Brain microvascular endothelial cell (primary cell): ENCODE results near the gene OR5AL1.

ENCODE experiments used
- DNase-seq: peaks from one replicate; pipeline ENCODE4 v3.0.0-alpha.2; 2020
- H3K27ac ChIP-seq: fragments of 250-450 bp; sonication (Bioruptor Pico); 2 replicates; pipeline ENCODE4 v1.5.1; 2020; ENCODE audit warnings: mild to moderate bottlenecking, moderate library complexity
- H3K27me3 ChIP-seq: fragments of 250-450 bp; sonication (Bioruptor Pico); replicated peaks from 2 replicates; pipeline ENCODE4 v1.5.1; 2020; ENCODE audit warnings: mild to moderate bottlenecking
- H3K36me3 ChIP-seq: fragments of 250-450 bp; sonication (Bioruptor Pico); replicated peaks from 2 replicates; pipeline ENCODE4 v1.5.1; 2020; ENCODE audit warnings: mild to moderate bottlenecking
- H3K4me3 ChIP-seq: 2 replicates; pipeline ENCODE4 v1.5.1; 2011; ENCODE audit warnings: low read depth, mild to moderate bottlenecking, control low read depth, low read length, moderate library complexity
- in situ Hi-C: cut with HindIII; loops from 2 replicates; pipeline ENCODE4 v1.10.0; 2017; ENCODE audit warnings: low sequenced_read_pairs, low pct_ligation_motif_present
- TF ChIP-seq, protein P1 (sequence below): IDR thresholded peaks from 2 replicates; pipeline ENCODE4 v1.5.1; 2011; ENCODE audit warnings: low read depth, mild to moderate bottlenecking, moderate library complexity, low read length, control low read depth, inconsistent platforms; ENCODE audit errors: missing control alignments

Gene OR5AL1

GRCh38 chr11:56404393-56404792 is 8.1 kb upstream of the OR5AL1 start:
- no peak for DNase-seq
- no peak overlapping the region for H3K4me3 ChIP-seq
- H3K27ac ChIP-seq, result no peak overlapping the region
- TF ChIP-seq, protein P1, sequence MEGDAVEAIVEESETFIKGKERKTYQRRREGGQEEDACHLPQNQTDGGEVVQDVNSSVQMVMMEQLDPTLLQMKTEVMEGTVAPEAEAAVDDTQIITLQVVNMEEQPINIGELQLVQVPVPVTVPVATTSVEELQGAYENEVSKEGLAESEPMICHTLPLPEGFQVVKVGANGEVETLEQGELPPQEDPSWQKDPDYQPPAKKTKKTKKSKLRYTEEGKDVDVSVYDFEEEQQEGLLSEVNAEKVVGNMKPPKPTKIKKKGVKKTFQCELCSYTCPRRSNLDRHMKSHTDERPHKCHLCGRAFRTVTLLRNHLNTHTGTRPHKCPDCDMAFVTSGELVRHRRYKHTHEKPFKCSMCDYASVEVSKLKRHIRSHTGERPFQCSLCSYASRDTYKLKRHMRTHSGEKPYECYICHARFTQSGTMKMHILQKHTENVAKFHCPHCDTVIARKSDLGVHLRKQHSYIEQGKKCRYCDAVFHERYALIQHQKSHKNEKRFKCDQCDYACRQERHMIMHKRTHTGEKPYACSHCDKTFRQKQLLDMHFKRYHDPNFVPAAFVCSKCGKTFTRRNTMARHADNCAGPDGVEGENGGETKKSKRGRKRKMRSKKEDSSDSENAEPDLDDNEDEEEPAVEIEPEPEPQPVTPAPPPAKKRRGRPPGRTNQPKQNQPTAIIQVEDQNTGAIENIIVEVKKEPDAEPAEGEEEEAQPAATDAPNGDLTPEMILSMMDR, result no peak
- H3K36me3 ChIP-seq, result no peaks in the 10 kb centered on the region
- in situ Hi-C loops, result no loop called here
- no peaks in the 10 kb centered on the region for H3K27me3 ChIP-seq

DNA sequence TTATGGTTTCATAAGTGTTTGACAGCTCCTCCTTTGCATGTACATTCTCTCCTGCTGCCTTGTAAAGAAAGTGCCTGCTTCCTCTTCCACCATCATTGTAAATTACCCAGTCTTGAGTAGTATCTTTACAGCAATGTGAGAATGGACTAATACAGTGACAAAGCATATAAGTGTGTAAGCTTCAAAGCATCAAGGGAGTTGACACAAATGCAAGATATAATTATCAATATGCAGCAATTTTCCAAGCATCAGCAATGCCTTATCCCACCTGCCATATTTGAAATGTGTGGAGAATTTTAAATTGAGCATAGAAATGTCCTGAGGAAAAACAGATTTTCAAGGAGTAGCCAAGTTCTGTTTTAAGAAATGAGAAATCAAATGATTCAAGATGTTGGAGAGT is 1.7 kb upstream of the OR5AL1 start:
- H3K4me3 ChIP-seq, result no peak overlapping the region
- DNase-seq, result no peak
- TF ChIP-seq, protein P1, result no peak
- H3K36me3 ChIP-seq, result no peaks in the 10 kb centered on the region
- in situ Hi-C loops, result no loop called here
- H3K27me3 ChIP-seq, result no peaks in the 10 kb centered on the region
- H3K27ac ChIP-seq, result no peak overlapping the region

- Histone ChIP-seq H3K36me3 (no peaks in the 10 kb centered on the region), H3K27ac (no peak overlapping the region), H3K27me3 (no peaks in the 10 kb centered on the region), H3K4me3 (no peak overlapping the region)
- DNase-seq, result no peak
- in situ Hi-C loops, result no loop called here
- TF ChIP-seq, protein P1, result no peak
These were observed 41.0 kb downstream of the OR5AL1 start for GRCh38 chr11:56453521-56453920.

GRCh38 chr11:56457076-56457475 is 44.6 kb downstream of the OR5AL1 start:
- DNase-seq, result no peak
- no peak overlapping the region for H3K27ac ChIP-seq
- H3K27me3 ChIP-seq, result no peaks in the 10 kb centered on the region
- H3K4me3 ChIP-seq, result no peak overlapping the region
- H3K36me3 ChIP-seq, result no peaks in the 10 kb centered on the region
- TF ChIP-seq, protein P1, result no peak
- in situ Hi-C loops, result no loop called here
